HCT116 (cell line): ENCODE measurements around the gene MORN1. TPM values are rescaled to one million over a fixed set of nuclear protein-coding genes. Genes with fewer than 3 reads are reported as not detected.

Experiments
- ATAC-seq: fragments of 200-7000 bp; cut with Tn5 transposase; 2 replicates; pipeline ENCODE4 v1.9.1; 2020; ENCODE audit warnings: mild to moderate bottlenecking, moderate library complexity
- BruUV-seq: library from RNA; stranded (reverse); fragments of 400-500 nt; replicated peaks from 2 replicates; lab custom pipeline; 2021; lab: Mats Ljungman, UMichigan
- CTCF ChIA-PET: fragments of 300-600 bp; sonication (Branson Sonifier 250); formaldehyde crosslinking; loops from one replicate; lab custom pipeline; 2021; ENCODE audit warnings: antibody characterized with exemption; lab: Charles Lee
- POLR2A ChIA-PET: fragments of 300-600, 350-600 bp; sonication (Branson Sonifier 250); formaldehyde crosslinking; loops from one replicate; lab custom pipeline; 2021; ENCODE audit warnings: antibody characterized with exemption; lab: Charles Lee
- RAD21 ChIA-PET, 2 experiments: fragments of 300-600 bp; sonication (Branson Sonifier 250); formaldehyde crosslinking; loops; one replicate each; lab custom pipeline; 2023; ENCODE audit warnings: low total read pairs in 2 of 2; ENCODE audit not compliant: uncharacterized antibody in 2 of 2, unreplicated experiment in 2 of 2, low non-redundant PET in 1 of 2; lab: Charles Lee
- DNase-seq: peaks from one replicate; pipeline ENCODE4 v3.0.0-alpha.2; 2010; ENCODE audit warnings: low read depth, low spot score
- H2AFZ ChIP-seq: fragments of 200-600 bp; shearing (Covaris generic), sonication (generic); 2 replicates; pipeline ENCODE4 v1.6.1; 2017; ENCODE audit warnings: low read depth, mixed run types, mixed read lengths, antibody characterized with exemption, low read length; ENCODE audit not compliant: poor library complexity, severe bottlenecking
- H3K27ac ChIP-seq: 2 replicates; pipeline ENCODE4 v1.5.1; 2012; ENCODE audit warnings: low read depth, low read length
- H3K27me3 ChIP-seq: fragments of 200-600 bp; sonication (generic); 2 replicates; pipeline ENCODE4 v1.6.1; 2016; ENCODE audit warnings: mixed run types, low read length, mixed read lengths; ENCODE audit not compliant: insufficient read depth
- H3K36me3 ChIP-seq, 2 experiments: fragments of 200-500 bp in 1 of 2; fragments of 200-600 bp in 1 of 2; sonication (Bioruptor generic) in 1 of 2; sonication (generic) in 1 of 2; 2 replicates each; pipeline versions ENCODE4 v1.5.1 to v1.6.1; 2014 to 2016; ENCODE audit warnings: low read length in 2 of 2, inconsistent platforms in 1 of 2, mixed read lengths in 1 of 2, mixed run types in 1 of 2; ENCODE audit not compliant: insufficient read depth in 2 of 2, control insufficient read depth in 1 of 2
- H3K4me1 ChIP-seq, 2 experiments: fragments of 200-600 bp in 1 of 2; sonication (generic) in 1 of 2; 2 replicates each; pipeline versions ENCODE4 v1.5.1 to v1.6.1; 2012 to 2017; ENCODE audit warnings: low read length in 2 of 2, inconsistent platforms in 1 of 2, mild to moderate bottlenecking in 1 of 2, mixed read lengths in 1 of 2, mixed run types in 1 of 2, moderate library complexity in 1 of 2; ENCODE audit not compliant: insufficient read depth in 2 of 2, control insufficient read depth in 1 of 2
- H3K4me2 ChIP-seq: fragments of 200-600 bp; sonication (generic); 2 replicates; pipeline ENCODE4 v1.6.1; 2017; ENCODE audit warnings: mixed run types, low read length, mixed read lengths
- H3K4me3 ChIP-seq, 2 experiments: fragments of 200-600 bp in 1 of 2; sonication (generic) in 1 of 2; replicated peaks in 1 of 2; 2 replicates each; pipeline ENCODE4 v1.5.1; 2011 to 2016; ENCODE audit warnings: low read length in 2 of 2, control low read depth in 1 of 2, low read depth in 1 of 2, mild to moderate bottlenecking in 1 of 2, mixed read lengths in 1 of 2, mixed run types in 1 of 2
- H3K79me2 ChIP-seq: fragments of 200-600 bp; sonication (generic); 2 replicates; pipeline ENCODE4 v1.6.1; 2017; ENCODE audit warnings: mild to moderate bottlenecking, mixed run types, low read length, moderate library complexity, mixed read lengths; ENCODE audit not compliant: insufficient read depth
- H3K9ac ChIP-seq: fragments of 200-600 bp; sonication (generic); 2 replicates; pipeline ENCODE4 v1.6.1; 2016; ENCODE audit warnings: low read length, mixed read lengths
- H3K9me2 ChIP-seq: fragments of 200-600 bp; sonication (generic), shearing (Covaris generic); 2 replicates; pipeline ENCODE4 v1.6.1; 2017; ENCODE audit warnings: mixed run types, mild to moderate bottlenecking, moderate library complexity; ENCODE audit not compliant: insufficient read depth
- H3K9me3 ChIP-seq, 2 experiments: fragments of 200-500 bp in 1 of 2; fragments of 200-600 bp in 1 of 2; sonication (Bioruptor generic) in 1 of 2; sonication (generic) in 1 of 2; 2 replicates each; pipeline ENCODE4 v1.6.1; 2014 to 2017; ENCODE audit warnings: low read length in 2 of 2, mixed read lengths in 2 of 2, inconsistent platforms in 1 of 2, low read depth in 1 of 2, mild to moderate bottlenecking in 1 of 2, mixed run types in 1 of 2, moderate library complexity in 1 of 2; ENCODE audit not compliant: control insufficient read depth in 1 of 2, insufficient read depth in 1 of 2
- H4K20me1 ChIP-seq: fragments of 200-600 bp; sonication (generic), shearing (Covaris generic); 2 replicates; pipeline ENCODE4 v1.6.1; 2017; ENCODE audit warnings: mixed run types, mild to moderate bottlenecking, moderate library complexity; ENCODE audit not compliant: insufficient read depth
- CEBPB ChIP-seq: IDR thresholded peaks from 2 replicates; pipeline ENCODE4 v1.6.1; 2012; ENCODE audit warnings: low read depth
- POLR2A ChIP-seq: IDR thresholded peaks from 2 replicates; pipeline ENCODE4 v1.7.0; 2011; ENCODE audit warnings: borderline replicate concordance; ENCODE audit not compliant: insufficient read depth, insufficient read length; ENCODE audit errors: extremely low read depth
- RAD21 ChIP-seq: IDR thresholded peaks from 2 replicates; pipeline ENCODE4 v1.6.1; 2012; ENCODE audit warnings: low read depth, mild to moderate bottlenecking
- TCF7L2 ChIP-seq: IDR thresholded peaks from 2 replicates; pipeline ENCODE4 v1.7.0; 2011; ENCODE audit warnings: borderline replicate concordance, inconsistent platforms; ENCODE audit not compliant: insufficient read depth, insufficient read length; ENCODE audit errors: extremely low read depth
- YY1 ChIP-seq: IDR thresholded peaks from 2 replicates; pipeline ENCODE4 v1.6.1; 2011; ENCODE audit warnings: low read length, low read depth, moderate library complexity, mild to moderate bottlenecking; ENCODE audit not compliant: insufficient replicate concordance; ENCODE audit errors: extremely low read depth
- intact Hi-C: fragments of 100-400 bp; cut with micrococcal nuclease; formaldehyde crosslinking; loops from 2 replicates; pipeline ENCODE4 v1.10.0; 2022
- total RNA-seq: library from RNA; stranded (reverse); gene quantifications from one replicate; pipeline ENCODE4 v1.2.1, GENCODE V29; 2021; ENCODE audit not compliant: unreplicated experiment
- TF ChIP-seq, protein P1 (sequence below): IDR thresholded peaks from 2 replicates; pipeline ENCODE4 v1.6.1; 2012; ENCODE audit warnings: low read depth
- TF ChIP-seq, protein P2 (sequence below): IDR thresholded peaks from 2 replicates; pipeline ENCODE4 v1.6.1; 2011; ENCODE audit warnings: mild to moderate bottlenecking, low read length, moderate library complexity; ENCODE audit not compliant: insufficient replicate concordance; ENCODE audit errors: extremely low read depth

MORN1 gene
- total RNA-seq, 1 experiment from 2014 or later = 21.4 TPM

DNA sequence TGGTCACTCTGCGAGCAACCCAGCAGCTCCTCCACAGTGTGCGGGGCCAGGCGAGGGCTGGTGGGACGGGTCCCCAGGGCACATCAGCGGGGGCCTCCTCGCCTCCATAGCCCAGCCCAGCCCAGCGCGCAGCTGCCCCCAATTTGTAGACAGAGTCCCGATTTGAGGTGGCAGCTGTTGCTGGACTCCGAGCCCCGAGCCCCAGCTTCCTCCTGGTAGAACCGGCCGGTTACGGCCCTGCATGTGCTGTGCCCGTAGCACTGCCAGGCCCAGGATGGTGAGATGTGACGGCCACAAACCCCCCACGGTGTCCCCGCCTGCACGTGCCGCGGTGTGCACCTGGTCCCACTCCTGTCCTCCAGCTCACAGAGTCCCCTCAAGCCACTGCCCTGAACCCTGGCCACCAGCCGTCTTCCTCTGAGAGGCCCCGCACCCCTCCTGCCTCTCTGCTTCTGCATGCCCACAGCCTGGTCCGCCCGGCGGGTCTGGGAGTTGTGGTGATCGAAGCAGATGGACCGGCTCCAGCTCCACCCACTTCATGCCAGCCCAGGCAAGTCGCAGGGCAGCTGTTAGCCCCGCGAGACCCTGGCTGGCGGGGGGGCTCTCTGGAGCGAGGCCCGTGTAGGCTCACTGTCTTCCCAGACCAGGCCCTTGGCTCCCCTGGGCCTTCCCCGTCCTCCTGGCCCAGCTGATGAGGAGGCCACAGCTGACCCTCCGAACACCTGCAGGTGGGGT is 55.5 kb downstream of the MORN1 start:
- ChIA-PET CTCF (no interaction called here), POLR2A (no interaction called here), RAD21 (no interaction called here)
- DNase-seq (no peak), ATAC-seq (no peak)
- intact Hi-C loops = no loop called here
- no TSS peak for BruUV-seq
- Histone ChIP-seq H3K9me3 (peaks cover 4 to 11% of the 10 kb centered on the region in 2 experiments; a peak in 2 of 4 replicates), H2AFZ (no peak overlapping the region), H3K9me2 (no peaks in the 10 kb centered on the region), H3K9ac (no peak overlapping the region), H3K27me3 (no peaks in the 10 kb centered on the region), H3K27ac (no peak overlapping the region), H3K4me2 (no peak overlapping the region), H3K4me3 (no peak overlapping the region), H3K79me2 (no peaks in the 10 kb centered on the region), H4K20me1 (no peaks in the 10 kb centered on the region), H3K36me3 (no peaks in the 10 kb centered on the region), H3K4me1 (no peaks in the 10 kb centered on the region)
- TF ChIP-seq, protein P1, sequence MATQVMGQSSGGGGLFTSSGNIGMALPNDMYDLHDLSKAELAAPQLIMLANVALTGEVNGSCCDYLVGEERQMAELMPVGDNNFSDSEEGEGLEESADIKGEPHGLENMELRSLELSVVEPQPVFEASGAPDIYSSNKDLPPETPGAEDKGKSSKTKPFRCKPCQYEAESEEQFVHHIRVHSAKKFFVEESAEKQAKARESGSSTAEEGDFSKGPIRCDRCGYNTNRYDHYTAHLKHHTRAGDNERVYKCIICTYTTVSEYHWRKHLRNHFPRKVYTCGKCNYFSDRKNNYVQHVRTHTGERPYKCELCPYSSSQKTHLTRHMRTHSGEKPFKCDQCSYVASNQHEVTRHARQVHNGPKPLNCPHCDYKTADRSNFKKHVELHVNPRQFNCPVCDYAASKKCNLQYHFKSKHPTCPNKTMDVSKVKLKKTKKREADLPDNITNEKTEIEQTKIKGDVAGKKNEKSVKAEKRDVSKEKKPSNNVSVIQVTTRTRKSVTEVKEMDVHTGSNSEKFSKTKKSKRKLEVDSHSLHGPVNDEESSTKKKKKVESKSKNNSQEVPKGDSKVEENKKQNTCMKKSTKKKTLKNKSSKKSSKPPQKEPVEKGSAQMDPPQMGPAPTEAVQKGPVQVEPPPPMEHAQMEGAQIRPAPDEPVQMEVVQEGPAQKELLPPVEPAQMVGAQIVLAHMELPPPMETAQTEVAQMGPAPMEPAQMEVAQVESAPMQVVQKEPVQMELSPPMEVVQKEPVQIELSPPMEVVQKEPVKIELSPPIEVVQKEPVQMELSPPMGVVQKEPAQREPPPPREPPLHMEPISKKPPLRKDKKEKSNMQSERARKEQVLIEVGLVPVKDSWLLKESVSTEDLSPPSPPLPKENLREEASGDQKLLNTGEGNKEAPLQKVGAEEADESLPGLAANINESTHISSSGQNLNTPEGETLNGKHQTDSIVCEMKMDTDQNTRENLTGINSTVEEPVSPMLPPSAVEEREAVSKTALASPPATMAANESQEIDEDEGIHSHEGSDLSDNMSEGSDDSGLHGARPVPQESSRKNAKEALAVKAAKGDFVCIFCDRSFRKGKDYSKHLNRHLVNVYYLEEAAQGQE = no peak
- TF ChIP-seq TCF7L2 (no peak), CEBPB (no peak), POLR2A (no peak), YY1 (no peak), RAD21 (no peak)
- TF ChIP-seq, protein P2, sequence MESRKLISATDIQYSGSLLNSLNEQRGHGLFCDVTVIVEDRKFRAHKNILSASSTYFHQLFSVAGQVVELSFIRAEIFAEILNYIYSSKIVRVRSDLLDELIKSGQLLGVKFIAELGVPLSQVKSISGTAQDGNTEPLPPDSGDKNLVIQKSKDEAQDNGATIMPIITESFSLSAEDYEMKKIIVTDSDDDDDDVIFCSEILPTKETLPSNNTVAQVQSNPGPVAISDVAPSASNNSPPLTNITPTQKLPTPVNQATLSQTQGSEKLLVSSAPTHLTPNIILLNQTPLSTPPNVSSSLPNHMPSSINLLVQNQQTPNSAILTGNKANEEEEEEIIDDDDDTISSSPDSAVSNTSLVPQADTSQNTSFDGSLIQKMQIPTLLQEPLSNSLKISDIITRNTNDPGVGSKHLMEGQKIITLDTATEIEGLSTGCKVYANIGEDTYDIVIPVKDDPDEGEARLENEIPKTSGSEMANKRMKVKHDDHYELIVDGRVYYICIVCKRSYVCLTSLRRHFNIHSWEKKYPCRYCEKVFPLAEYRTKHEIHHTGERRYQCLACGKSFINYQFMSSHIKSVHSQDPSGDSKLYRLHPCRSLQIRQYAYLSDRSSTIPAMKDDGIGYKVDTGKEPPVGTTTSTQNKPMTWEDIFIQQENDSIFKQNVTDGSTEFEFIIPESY = no peak
